ENCODE measurements around the gene TNPO2. TPM values are rescaled to one million over a fixed set of nuclear protein-coding genes. Genes with fewer than 3 reads are reported as not detected.

The TNPO2 gene
- 32.9 and 45.1 TPM in 2 replicates for total RNA-seq

GRCh38 chr19:12723641-12724426 lies at the start of gene TNPO2:
Gene TNPO2 (minus strand): TSS chr19:12723932. CDS start chr19:12720977, 2,955 bp downstream.

DNA sequence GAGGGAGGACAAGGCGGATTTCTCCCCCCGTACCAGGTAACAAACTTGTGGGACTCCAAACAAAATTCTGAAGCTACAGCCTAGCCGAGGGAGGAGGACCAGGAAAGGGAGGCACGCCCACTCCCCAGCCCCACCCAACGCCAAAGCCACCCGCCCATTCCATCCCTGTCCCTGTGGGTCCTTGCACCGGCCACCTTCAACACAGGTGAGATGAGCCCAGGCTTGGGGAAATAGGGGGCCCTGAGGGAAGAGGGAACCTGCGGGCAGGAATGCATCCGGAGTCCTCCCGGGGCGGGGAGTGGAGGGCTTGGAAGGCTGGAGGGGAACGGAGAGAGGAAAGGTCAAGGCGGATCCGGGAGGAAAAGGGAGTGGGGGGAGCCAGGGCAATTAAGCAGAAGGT lies 27.9 kb upstream of the TNPO2 start, which contains the start of gene BEST2:
BEST2 (plus strand) TSS at position 157 of the 400 bp plus-strand sequence. CDS start 802 bp downstream, outside the sequence.

DNA sequence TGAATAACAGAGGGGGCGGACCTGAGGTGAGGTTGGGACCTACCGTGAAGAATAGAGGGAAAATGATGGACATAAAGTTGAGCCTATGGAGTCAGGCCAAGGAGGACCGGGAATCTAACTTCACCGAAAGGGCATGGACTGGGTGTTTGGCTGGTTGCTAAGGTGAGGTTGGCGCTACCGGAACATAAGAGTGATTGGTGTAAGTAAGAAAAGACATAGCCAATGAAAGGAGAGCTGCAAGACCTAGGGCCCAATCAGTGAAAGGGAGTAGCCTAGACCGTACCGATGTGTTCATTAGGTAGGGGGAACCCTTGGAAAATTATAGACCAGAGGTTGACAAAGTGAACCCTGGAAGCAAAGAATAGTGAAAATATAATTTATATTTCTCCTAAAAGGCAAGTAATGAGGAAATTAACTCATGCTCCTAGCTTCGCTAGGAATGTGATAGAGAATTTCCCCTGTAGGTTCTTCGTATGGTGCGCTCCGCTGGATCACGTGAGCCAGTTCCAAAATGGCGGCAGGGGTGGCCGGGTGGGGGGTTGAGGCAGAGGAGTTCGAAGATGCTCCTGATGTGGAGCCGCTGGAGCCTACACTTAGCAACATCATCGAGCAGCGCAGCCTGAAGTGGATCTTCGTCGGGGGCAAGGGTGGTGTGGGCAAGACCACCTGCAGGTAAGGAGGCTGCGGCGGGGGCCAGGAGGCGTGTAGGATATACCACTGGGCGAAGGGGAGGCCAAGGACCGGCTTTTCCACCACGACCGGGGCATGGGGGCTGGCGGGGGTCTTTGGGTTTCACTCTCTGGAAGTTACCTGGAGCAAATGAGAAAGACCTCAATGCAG lies 13.5 kb upstream of the TNPO2 start, which contains the start of gene GET3:
GET3 (plus strand) TSS at position 503 of the 840 bp plus-strand sequence; CDS start at position 512, 9 bp downstream.

DNA sequence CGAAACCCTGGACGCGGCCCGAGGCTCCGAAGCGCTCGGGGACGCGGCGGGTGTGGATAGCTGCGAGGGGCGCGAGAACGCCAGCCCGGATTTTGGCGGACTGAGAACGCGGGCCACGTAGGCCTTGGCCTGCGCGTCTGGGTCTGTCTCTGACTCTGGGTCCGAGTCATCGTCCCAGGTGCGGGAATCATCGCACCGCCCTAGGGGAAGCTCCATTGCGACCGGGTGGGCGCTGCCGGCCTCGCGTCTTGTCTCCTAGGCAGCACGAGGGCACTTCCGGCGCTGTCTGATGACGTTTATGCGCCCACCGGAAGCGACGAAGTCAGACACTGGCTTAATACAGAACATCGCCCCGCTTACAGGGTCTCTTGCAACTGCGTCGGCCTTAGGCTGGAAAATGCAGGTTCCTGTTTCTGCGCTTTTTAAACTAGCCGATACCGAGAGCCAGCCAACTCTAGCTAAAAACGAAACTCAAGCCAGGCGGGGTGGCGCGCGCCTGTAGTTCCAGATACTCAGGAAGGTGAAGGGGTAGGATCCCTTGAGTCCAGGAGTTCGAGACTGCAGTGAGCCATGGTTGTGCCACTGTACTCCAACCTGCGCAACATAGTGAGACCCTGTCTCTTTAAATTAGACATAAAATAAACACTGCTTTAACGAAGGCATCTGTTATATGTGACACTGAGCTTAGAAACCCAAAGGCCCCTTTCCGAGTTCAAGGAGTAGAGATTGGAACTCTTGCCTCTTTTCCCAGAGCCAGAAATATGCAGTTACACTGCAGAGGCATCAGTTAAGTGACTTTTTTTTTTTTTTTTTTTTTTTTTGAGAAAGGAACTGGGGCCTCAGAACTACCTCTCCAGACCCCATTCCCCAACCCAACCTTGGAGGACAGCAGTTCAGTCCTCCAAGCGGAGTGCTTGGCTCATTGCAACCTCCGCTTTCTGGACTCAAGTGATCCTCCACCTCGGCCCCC lies 27.1 kb downstream of the TNPO2 start, which contains the start of gene FBXW9:
FBXW9 (minus strand) TSS at position 266 of the 970 bp plus-strand sequence; CDS start at position 216, 50 bp downstream.

GRCh38 chr19:12687496-12688196 lies 36.1 kb downstream of the TNPO2 start, which contains the start of gene GNG14:
Gene GNG14 (plus strand): TSS chr19:12687998. CDS start chr19:12688049, 51 bp downstream.

GRCh38 chr19:12681074-12681987 lies 42.4 kb downstream of the TNPO2 start, which contains the start of gene DHPS:
Gene DHPS (minus strand): TSS chr19:12681880. CDS start chr19:12681766, 114 bp downstream.

GRCh38 chr19:12666265-12667048 lies 57.3 kb downstream of the TNPO2 start, which contains the start of the genes MAN2B1 and WDR83:
Gene MAN2B1 (minus strand): TSS chr19:12666742. CDS start chr19:12666701, 41 bp downstream.
Gene WDR83 (plus strand): TSS chr19:12666807. CDS start chr19:12669791, 2,984 bp downstream.

Other genes starting within 250 kb of the TNPO2 start
- gene ZNF709, start 239.1 kb downstream of the TNPO2 start, total RNA-seq: 1.7 and 1.9 TPM in 2 replicates
- 3.3 and 3.4 TPM in 2 replicates for gene ZNF564, start 172.4 kb downstream of the TNPO2 start, total RNA-seq
- gene ZNF490, start 113.1 kb downstream of the TNPO2 start, total RNA-seq: 6.0 and 10.6 TPM in 2 replicates
- gene ZNF791, start 113.0 kb downstream of the TNPO2 start, total RNA-seq: 10.6 and 13.2 TPM in 2 replicates
- 120 and 162 TPM in 2 replicates for gene MAN2B1, start 57.2 kb downstream of the TNPO2 start, total RNA-seq
- gene WDR83, start 57.1 kb downstream of the TNPO2 start, total RNA-seq: 9.0 and 9.4 TPM in 2 replicates
- 72.2 and 74.9 TPM in 2 replicates for gene DHPS, start 42.1 kb downstream of the TNPO2 start, total RNA-seq
- not detected in 2 replicates for gene GNG14, start 35.9 kb downstream of the TNPO2 start, total RNA-seq
- 7.3 and 8.3 TPM in 2 replicates for gene FBXW9, start 27.3 kb downstream of the TNPO2 start, total RNA-seq
- 311 and 336 TPM in 2 replicates for gene TRIR, start 10.8 kb upstream of the TNPO2 start, total RNA-seq
- gene GET3, start 13.6 kb upstream of the TNPO2 start, total RNA-seq: 46.8 and 54.1 TPM in 2 replicates
- not detected in 2 replicates for gene BEST2, start 27.9 kb upstream of the TNPO2 start, total RNA-seq
- gene HOOK2, start 51.6 kb upstream of the TNPO2 start, total RNA-seq: 15.2 and 16.8 TPM in 2 replicates
- gene JUNB, start 67.6 kb upstream of the TNPO2 start, total RNA-seq: 387 and 404 TPM in 2 replicates
- gene PRDX2, start 77.9 kb upstream of the TNPO2 start, total RNA-seq: 252 and 259 TPM in 2 replicates
- not detected in 2 replicates for gene THSD8, start 78.1 kb upstream of the TNPO2 start, total RNA-seq
- gene RNASEH2A, start 82.7 kb upstream of the TNPO2 start, total RNA-seq: 4.9 and 6.0 TPM in 2 replicates
- not detected in 2 replicates for gene RTBDN, start 110.6 kb upstream of the TNPO2 start, total RNA-seq
- gene MAST1, start 114.6 kb upstream of the TNPO2 start, total RNA-seq: 0.19 and 1.3 TPM in 2 replicates
- gene DNASE2, start 157.5 kb upstream of the TNPO2 start, total RNA-seq: 30.2 and 36.6 TPM in 2 replicates
- gene KLF1, start 163.3 kb upstream of the TNPO2 start, total RNA-seq: not detected in 2 replicates
- 28.0 and 29.7 TPM in 2 replicates for gene GCDH, start 167.2 kb upstream of the TNPO2 start, total RNA-seq
- not detected in 2 replicates for gene SYCE2, start 195.4 kb upstream of the TNPO2 start, total RNA-seq
- 48.9 and 49.0 TPM in 2 replicates for gene FARSA, start 209.8 kb upstream of the TNPO2 start, total RNA-seq
- 877 and 947 TPM in 2 replicates for gene CALR, start 214.7 kb upstream of the TNPO2 start, total RNA-seq
- gene RAD23A, start 221.9 kb upstream of the TNPO2 start, total RNA-seq: 50.0 and 60.2 TPM in 2 replicates
- 36.5 and 43.0 TPM in 2 replicates for gene GADD45GIP1, start 233.3 kb upstream of the TNPO2 start, total RNA-seq
- gene DAND5, start 245.6 kb upstream of the TNPO2 start, total RNA-seq: not detected in 2 replicates